Measurements from ENCODE around the gene NMT2.

DNA sequence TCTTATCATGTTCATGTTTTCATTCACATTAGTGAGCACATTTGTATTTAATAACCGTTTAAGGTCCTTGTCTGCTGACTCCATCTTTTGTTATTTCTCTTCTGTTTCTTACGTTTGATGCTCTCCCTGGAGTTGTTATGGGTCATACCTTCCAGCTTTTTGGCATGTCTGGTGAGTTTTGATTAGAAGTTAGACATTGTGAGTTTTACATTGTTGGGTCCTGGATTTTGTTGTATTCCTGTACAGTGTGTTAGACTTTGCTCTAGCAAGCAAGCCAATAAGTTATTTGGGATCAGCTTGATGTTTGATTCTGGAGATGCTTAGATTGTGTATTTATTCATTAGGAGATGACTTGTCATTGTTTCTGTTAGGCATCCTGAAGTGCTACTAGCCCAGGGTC, 107.9 kb downstream of the NMT2 start:
- TF ChIP-seq POLR2AphosphoS5 (IDR thresholded peaks at IDR 0.05; ENCODE audit: low read length) (no peak), MYC (IDR thresholded peaks at IDR 0.05; ENCODE audit: insufficient read depth, insufficient read length, insufficient replicate concordance, low read length, severe bottlenecking) (no peak), ATF2 (IDR thresholded peaks at IDR 0.05; ENCODE audit: low read length) (no peak), EZH2 (IDR thresholded peaks at IDR 0.05; ENCODE audit: borderline replicate concordance, control insufficient read depth, low read depth, low read length) (no peak), NR2F1 (conservative IDR thresholded peaks at IDR 0.05) (no peak), JUND (IDR thresholded peaks at IDR 0.05; ENCODE audit: low read depth, low read length) (no peak), BCL11A (IDR thresholded peaks at IDR 0.05; ENCODE audit: low read depth, low read length) (no peak), POLR2A (IDR thresholded peaks at IDR 0.05; ENCODE audit: low read depth, low read length) (no peak), GATAD2B (conservative IDR thresholded peaks at IDR 0.05; ENCODE audit: low read depth) (no peak), ZNF274 (IDR thresholded peaks at IDR 0.05; ENCODE audit: insufficient read depth, insufficient read length) (no peak)
- TF ChIP-seq, protein P1, sequence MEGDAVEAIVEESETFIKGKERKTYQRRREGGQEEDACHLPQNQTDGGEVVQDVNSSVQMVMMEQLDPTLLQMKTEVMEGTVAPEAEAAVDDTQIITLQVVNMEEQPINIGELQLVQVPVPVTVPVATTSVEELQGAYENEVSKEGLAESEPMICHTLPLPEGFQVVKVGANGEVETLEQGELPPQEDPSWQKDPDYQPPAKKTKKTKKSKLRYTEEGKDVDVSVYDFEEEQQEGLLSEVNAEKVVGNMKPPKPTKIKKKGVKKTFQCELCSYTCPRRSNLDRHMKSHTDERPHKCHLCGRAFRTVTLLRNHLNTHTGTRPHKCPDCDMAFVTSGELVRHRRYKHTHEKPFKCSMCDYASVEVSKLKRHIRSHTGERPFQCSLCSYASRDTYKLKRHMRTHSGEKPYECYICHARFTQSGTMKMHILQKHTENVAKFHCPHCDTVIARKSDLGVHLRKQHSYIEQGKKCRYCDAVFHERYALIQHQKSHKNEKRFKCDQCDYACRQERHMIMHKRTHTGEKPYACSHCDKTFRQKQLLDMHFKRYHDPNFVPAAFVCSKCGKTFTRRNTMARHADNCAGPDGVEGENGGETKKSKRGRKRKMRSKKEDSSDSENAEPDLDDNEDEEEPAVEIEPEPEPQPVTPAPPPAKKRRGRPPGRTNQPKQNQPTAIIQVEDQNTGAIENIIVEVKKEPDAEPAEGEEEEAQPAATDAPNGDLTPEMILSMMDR (IDR thresholded peaks at IDR 0.05 in 2 of 3, conservative IDR thresholded peaks at IDR 0.05 in 1 of 3; ENCODE audit: control insufficient read depth in 2 of 3, extremely low read depth in 1 of 3, insufficient read depth in 1 of 3, low read depth in 3 of 3, low read length in 3 of 3) = no peak

Measured in GM12878 (cell line).